GM12878 (cell line): ENCODE data around the gene ANKRD42. TPM values are rescaled to one million over a fixed set of nuclear protein-coding genes. Genes with fewer than 3 reads are reported as not detected.

Experiments
- ATAC-seq: fragments of 200-7000 bp; cut with Tn5 transposase; 3 replicates; pipeline ENCODE4 v1.9.1; 2020; ENCODE audit warnings: mild to moderate bottlenecking, moderate library complexity
- BruUV-seq: library from RNA; stranded (reverse); fragments of 400-500 nt; replicated peaks from 2 replicates; lab custom pipeline; 2021; lab: Mats Ljungman, UMichigan
- CTCF ChIA-PET: fragments of 300-600 bp; sonication (Branson Sonifier 250); formaldehyde crosslinking; extraction: SDS; loops from one replicate; lab custom pipeline; 2021; ENCODE audit warnings: inconsistent platforms; lab: Yijun Ruan, JAX
- POLR2A ChIA-PET: fragments of 350-600 bp; formaldehyde crosslinking; extraction: SDS; loops from one replicate; lab custom pipeline; 2021; ENCODE audit warnings: inconsistent platforms; lab: Charles Lee
- RAD21 ChIA-PET: fragments of 300-600 bp; sonication (Branson Sonifier 250); formaldehyde crosslinking; loops from one replicate; lab custom pipeline; 2023; ENCODE audit warnings: antibody characterized with exemption; ENCODE audit not compliant: unreplicated experiment; lab: Charles Lee
- SMC1A ChIA-PET: fragments of 300-600 bp; sonication (Branson Sonifier 250); formaldehyde crosslinking; loops from one replicate; lab custom pipeline; 2023; ENCODE audit not compliant: unreplicated experiment, uncharacterized antibody; lab: Charles Lee
- DNase-seq: peaks from one replicate; pipeline ENCODE4 v3.0.0-alpha.2; 2011; ENCODE audit warnings: low read depth, low spot score
- FAIRE-seq: peaks from 3 replicates; lab custom pipeline; 2011; peaks lifted over from hg19 to GRCh38; lab: Jason Lieb, UNC
- H2AFZ ChIP-seq: 2 replicates; pipeline ENCODE4 v1.6.0; 2011; ENCODE audit warnings: low read depth, low read length, control low read depth; ENCODE audit not compliant: control insufficient read depth
- H3K27ac ChIP-seq: 2 replicates; pipeline ENCODE4 v1.5.1; 2011; ENCODE audit warnings: control low read depth; ENCODE audit not compliant: control insufficient read depth, insufficient read depth
- H3K27me3 ChIP-seq, 2 experiments: replicated peaks in 1 of 2; 2 replicates each; pipeline versions ENCODE4 v1.6.0 to v1.6.1; 2011; ENCODE audit warnings: low read length in 1 of 2; ENCODE audit not compliant: control insufficient read depth in 2 of 2, insufficient read depth in 2 of 2
- H3K36me3 ChIP-seq, 2 experiments: 2 replicates each; pipeline ENCODE4 v1.5.1; 2011; ENCODE audit warnings: low read length in 1 of 2; ENCODE audit not compliant: control insufficient read depth in 2 of 2, insufficient read depth in 2 of 2
- H3K4me1 ChIP-seq: 2 replicates; pipeline ENCODE4 v1.6.1; 2011; ENCODE audit warnings: mild to moderate bottlenecking, low read length, moderate library complexity, mixed read lengths; ENCODE audit not compliant: control insufficient read depth, insufficient read depth
- H3K4me2 ChIP-seq: 2 replicates; pipeline ENCODE4 v1.6.0; 2011; ENCODE audit warnings: control low read depth; ENCODE audit not compliant: control insufficient read depth, insufficient read depth
- H3K4me3 ChIP-seq: fragments of 200-600 bp; sonication (generic); 2 replicates; pipeline ENCODE4 v1.5.1; 2016
- H3K79me2 ChIP-seq: 2 replicates; pipeline ENCODE4 v1.6.0; 2011; ENCODE audit warnings: low read length; ENCODE audit not compliant: control insufficient read depth, insufficient read depth
- H3K9ac ChIP-seq: 2 replicates; pipeline ENCODE4 v1.8.0; 2011; ENCODE audit warnings: low read length, control low read depth, mixed read lengths; ENCODE audit not compliant: control insufficient read depth, insufficient read depth
- H3K9me3 ChIP-seq: replicated peaks from 3 replicates; pipeline ENCODE4 v1.5.1; 2011; ENCODE audit warnings: mild to moderate bottlenecking, low read length; ENCODE audit not compliant: control insufficient read depth, insufficient read depth
- H4K20me1 ChIP-seq: 2 replicates; pipeline ENCODE4 v1.6.0; 2011; ENCODE audit not compliant: control insufficient read depth, insufficient read depth
- HDAC6 ChIP-seq: fragments of 200-600 bp; sonication (generic); IDR thresholded peaks from one replicate; pipeline ENCODE4 v1.8.0; 2017; ENCODE audit warnings: antibody characterized with exemption; ENCODE audit not compliant: unreplicated experiment
- REST ChIP-seq: IDR thresholded peaks from 2 replicates; pipeline ENCODE4 v1.6.1; 2012; ENCODE audit warnings: mild to moderate bottlenecking, low read depth, low read length
- WGBS: methylation state at CpG from one replicate; pipeline ENCODE4 v1.1.6; 2016; ENCODE audit warnings: low lambda C conversion rate; ENCODE audit not compliant: insufficient replicate concordance, insufficient coverage; ENCODE audit errors: missing lambda C conversion rate; 5-methylcytosine and 5-hydroxymethylcytosine counted together
- in situ Hi-C: fragments of 300-500 bp; cut with MboI; formaldehyde crosslinking; loops from 9 replicates; pipeline ENCODE4 v1.14.3; 2018; ENCODE audit warnings: mixed read lengths
- intact Hi-C: fragments of 100-400 bp; cut with micrococcal nuclease; formaldehyde crosslinking; loops from one replicate; pipeline ENCODE4 v1.14.2; 2022; ENCODE audit not compliant: unreplicated experiment
- polyA plus RNA-seq, 11 experiments: library from polyadenylated mRNA; depleted of rRNA in 4 of 11; unstranded in 6 of 11; stranded (reverse) in 5 of 11; fragments of >200 nt; fragmentation: Nextera tagmentation in 4 of 11; fragmentation: Illumina TruSeq in 1 of 11; extraction: Ambion mirVana in 4 of 11; extraction: Trizol in 1 of 11; gene quantifications; 1 replicate in 1 of 11; 2 replicates in 10 of 11; pipeline versions ENCODE4 v1.2.1 to v1.2.3, GENCODE V29; 2011 to 2016; ENCODE audit warnings: inconsistent platforms in 2 of 11, missing spikeins in 2 of 11, low read depth in 1 of 11
- small RNA-seq: library from RNA; depleted of rRNA; stranded (forward); fragments of <200 nt; gene quantifications from one replicate; pipeline ENCODE3, GENCODE V24; 2014
- total RNA-seq, 4 experiments: library from RNA; depleted of rRNA in 3 of 4; stranded (reverse); fragments of >200 nt in 3 of 4; fragmentation: Illumina TruSeq in 1 of 4; extraction: Trizol in 1 of 4; gene quantifications; 2 replicates each; pipeline versions ENCODE4 v1.2.1 to v1.2.3, GENCODE V29; 2013 to 2021

The ANKRD42 gene
- total and polyA plus RNA-seq, 10 of the 15 experiments (the other 5 are each of a cell fraction or from before 2014, with no cell fraction given) = 0.68 to 3.2 (median 2.0) TPM

- in situ Hi-C loops = no loop called here
- BruUV-seq = no TSS peak
- no peak overlapping the region for H3K27ac ChIP-seq
- no peak overlapping the region for H2AFZ ChIP-seq
- ChIA-PET RAD21 (interaction anchor here (2.4 to 5.7 kb wide), 2 partner anchors 426 to 430 kb away, joined by 10 to 35 read pairs; no protein-coding TSS in a partner anchor), POLR2A (interaction anchor here (1.3 kb wide), 1 partner anchor 10 kb away, joined by 3 read pairs; no protein-coding TSS in a partner anchor), SMC1A (interaction anchor here (0.8 kb wide), 2 partner anchors 13 to 76 kb away, joined by 3 read pairs; no protein-coding TSS in a partner anchor), CTCF (interaction anchor here (0.7 to 7.3 kb wide), 4 partner anchors 14 to 522 kb away, joined by 3 to 61 read pairs (median 30); no protein-coding TSS in a partner anchor)
- FAIRE-seq (no peak), DNase-seq (no peak), ATAC-seq (no peak)
- H3K9ac ChIP-seq = no peak overlapping the region
- 70% methylated on average over 4 of the region's 4 CpGs for WGBS
- H3K9me3 ChIP-seq = no peaks in the 10 kb centered on the region
- no peaks in the 10 kb centered on the region for H3K27me3 ChIP-seq
- H4K20me1 ChIP-seq = no peaks in the 10 kb centered on the region
- no peak overlapping the region for H3K4me3 ChIP-seq
- TF ChIP-seq REST (peak; percentile 47; the same call in 1 of the 2 replicates), HDAC6 (no peak)
- no peak overlapping the region for H3K4me2 ChIP-seq
- intact Hi-C loops = no loop called here
- H3K36me3 ChIP-seq = no peaks in the 10 kb centered on the region
- peaks cover 5% of the 10 kb centered on the region; the same call in 1 of the 2 replicates for H3K4me1 ChIP-seq
- no peaks in the 10 kb centered on the region for H3K79me2 ChIP-seq
These were observed 100.7 kb downstream of the ANKRD42 start for GRCh38 chr11:83294208-83294607.

Small RNA genes within 50 kb of the gene (small RNA-seq; reads per million reads assigned to genes)
- gene AP000873.5 = not detected

Other genes with a start within 250 kb of the ANKRD42 start
- 13.0 and 14.2 TPM in 2 replicates for gene RAB30, start 121.8 kb upstream of the ANKRD42 start, total RNA-seq (2014; rRNA removed)
- gene RAB30, start 121.8 kb upstream of the ANKRD42 start, total RNA-seq (2014; rRNA removed; fragmentation: Illumina TruSeq; extraction: Trizol) = 15.2 and 16.1 TPM in 2 replicates
- 23.9 and 24.8 TPM in 2 replicates for gene RAB30, start 121.8 kb upstream of the ANKRD42 start, total RNA-seq (2021)
- 23.0 and 26.7 TPM in 2 replicates for gene RAB30, start 121.8 kb upstream of the ANKRD42 start, polyA plus RNA-seq (2011; rRNA removed)
- gene RAB30, start 121.8 kb upstream of the ANKRD42 start, polyA plus RNA-seq (2014; fragmentation: Illumina TruSeq; extraction: Trizol) = 22.5 and 32.9 TPM in 2 replicates
- 10 to 100 TPM in 1 of 2 experiments, 1 to 10 TPM in 1; 9.8 to 14.2 TPM for gene RAB30, start 121.8 kb upstream of the ANKRD42 start, polyA plus RNA-seq (2014; fragmentation: Nextera tagmentation; extraction: Ambion mirVana)
- gene RAB30, start 121.8 kb upstream of the ANKRD42 start, polyA plus RNA-seq (2014; rRNA removed) = 8.0 and 11.7 TPM in 2 replicates
- 10 to 100 TPM; 22.2 TPM for gene RAB30, start 121.8 kb upstream of the ANKRD42 start, polyA plus RNA-seq (2016; fragmentation: Nextera tagmentation; extraction: Ambion mirVana)
- gene PCF11, start 36.6 kb upstream of the ANKRD42 start, total RNA-seq (2014; rRNA removed) = 43.2 and 51.2 TPM in 2 replicates
- 65.4 and 68.4 TPM in 2 replicates for gene PCF11, start 36.6 kb upstream of the ANKRD42 start, total RNA-seq (2014; rRNA removed; fragmentation: Illumina TruSeq; extraction: Trizol)
- gene PCF11, start 36.6 kb upstream of the ANKRD42 start, total RNA-seq (2021) = 56.2 and 59.2 TPM in 2 replicates
- gene PCF11, start 36.6 kb upstream of the ANKRD42 start, polyA plus RNA-seq (2011; rRNA removed) = 90.4 and 129 TPM in 2 replicates
- 52.8 and 60.5 TPM in 2 replicates for gene PCF11, start 36.6 kb upstream of the ANKRD42 start, polyA plus RNA-seq (2014; fragmentation: Illumina TruSeq; extraction: Trizol)
- gene PCF11, start 36.6 kb upstream of the ANKRD42 start, polyA plus RNA-seq (2014; fragmentation: Nextera tagmentation; extraction: Ambion mirVana) = 10 to 100 TPM in 1 of 2 experiments, 1 to 10 TPM in 1; 9.2 to 10.1 TPM
- 58.3 and 60.7 TPM in 2 replicates for gene PCF11, start 36.6 kb upstream of the ANKRD42 start, polyA plus RNA-seq (2014; rRNA removed)
- gene PCF11, start 36.6 kb upstream of the ANKRD42 start, polyA plus RNA-seq (2016; fragmentation: Nextera tagmentation; extraction: Ambion mirVana) = 10 to 100 TPM; 20.9 to 22.8 TPM
- gene CCDC90B, start 92.7 kb downstream of the ANKRD42 start, total RNA-seq (2014; rRNA removed) = 42.3 and 44.3 TPM in 2 replicates
- gene CCDC90B, start 92.7 kb downstream of the ANKRD42 start, total RNA-seq (2014; rRNA removed; fragmentation: Illumina TruSeq; extraction: Trizol) = 60.2 and 64.5 TPM in 2 replicates
- 28.7 and 33.2 TPM in 2 replicates for gene CCDC90B, start 92.7 kb downstream of the ANKRD42 start, total RNA-seq (2021)
- 40.9 and 66.3 TPM in 2 replicates for gene CCDC90B, start 92.7 kb downstream of the ANKRD42 start, polyA plus RNA-seq (2011; rRNA removed)
- gene CCDC90B, start 92.7 kb downstream of the ANKRD42 start, polyA plus RNA-seq (2014; fragmentation: Illumina TruSeq; extraction: Trizol) = 58.2 and 76.2 TPM in 2 replicates
- gene CCDC90B, start 92.7 kb downstream of the ANKRD42 start, polyA plus RNA-seq (2014; fragmentation: Nextera tagmentation; extraction: Ambion mirVana) = 10 to 100 TPM; 76.2 to 82.8 TPM
- gene CCDC90B, start 92.7 kb downstream of the ANKRD42 start, polyA plus RNA-seq (2014; rRNA removed) = 46.7 and 48.3 TPM in 2 replicates
- 10 to 100 TPM; 85.0 to 91.5 TPM for gene CCDC90B, start 92.7 kb downstream of the ANKRD42 start, polyA plus RNA-seq (2016; fragmentation: Nextera tagmentation; extraction: Ambion mirVana)